Neural crest cell (in vitro differentiated cells): ENCODE data around the gene CEP128. TPM values are rescaled to one million over a fixed set of nuclear protein-coding genes. Genes with fewer than 3 reads are reported as not detected.

Source experiments
- DNase-seq: peaks from one replicate; pipeline ENCODE4 v3.0.0; 2021; ENCODE audit warnings: low read depth, mixed read lengths, low spot score
- H3K27ac Mint-ChIP-seq: one replicate; pipeline ENCODE4 v1.8.0; 2021; ENCODE audit warnings: mild to moderate bottlenecking, mixed read lengths; ENCODE audit not compliant: unreplicated experiment
- H3K27me3 Mint-ChIP-seq: 2 replicates; pipeline ENCODE4 v1.8.0; 2021; ENCODE audit warnings: low read depth, mild to moderate bottlenecking, mixed read lengths
- H3K36me3 Mint-ChIP-seq: 2 replicates; pipeline ENCODE4 v1.8.0; 2021; ENCODE audit warnings: low read depth, mild to moderate bottlenecking, mixed read lengths
- H3K4me1 Mint-ChIP-seq: 2 replicates; pipeline ENCODE4 v1.8.0; 2021; ENCODE audit warnings: mixed read lengths
- H3K4me3 Mint-ChIP-seq: one replicate; pipeline ENCODE4 v1.8.0; 2021; ENCODE audit warnings: mild to moderate bottlenecking, mixed read lengths
- H3K9me3 Mint-ChIP-seq: 2 replicates; pipeline ENCODE4 v1.8.0; 2021; ENCODE audit warnings: mixed read lengths
- total RNA-seq: library from RNA; stranded (reverse); gene quantifications from 2 replicates; pipeline ENCODE4 v1.2.1, GENCODE V29; 2021
- TF ChIP-seq, protein P1 (sequence below): fragments of 200-600 bp; sonication (generic); conservative IDR thresholded peaks from 2 replicates; pipeline ENCODE4 v1.5.0; 2021; ENCODE audit warnings: antibody characterized with exemption, mild to moderate bottlenecking

Gene CEP128
- total RNA-seq, 1 donor from 2014 or later, result 25.8 TPM

DNA sequence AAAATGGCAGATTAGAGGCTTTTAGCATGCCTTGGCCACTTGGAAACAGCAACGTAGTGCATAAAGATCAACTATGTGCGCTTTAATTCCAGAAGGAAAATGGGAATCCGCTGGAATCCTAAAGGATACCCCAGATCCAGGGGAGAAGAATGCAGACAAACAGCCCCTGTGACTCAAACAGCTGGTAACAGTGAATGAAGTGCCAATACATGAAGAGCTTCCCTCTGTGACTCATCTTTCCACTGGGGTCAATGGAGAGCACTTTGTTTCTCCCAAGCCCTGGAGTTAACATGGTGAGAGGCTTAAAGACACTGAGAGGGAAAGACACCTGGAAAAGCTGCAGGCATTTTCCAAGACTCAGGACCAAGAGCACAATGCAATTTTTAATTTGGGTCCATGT, 263.1 kb downstream of the CEP128 start:
- H3K36me3 Mint-ChIP-seq, result peaks cover 41% of the 10 kb centered on the region
- H3K9me3 Mint-ChIP-seq, result peaks cover 19% of the 10 kb centered on the region

DNA sequence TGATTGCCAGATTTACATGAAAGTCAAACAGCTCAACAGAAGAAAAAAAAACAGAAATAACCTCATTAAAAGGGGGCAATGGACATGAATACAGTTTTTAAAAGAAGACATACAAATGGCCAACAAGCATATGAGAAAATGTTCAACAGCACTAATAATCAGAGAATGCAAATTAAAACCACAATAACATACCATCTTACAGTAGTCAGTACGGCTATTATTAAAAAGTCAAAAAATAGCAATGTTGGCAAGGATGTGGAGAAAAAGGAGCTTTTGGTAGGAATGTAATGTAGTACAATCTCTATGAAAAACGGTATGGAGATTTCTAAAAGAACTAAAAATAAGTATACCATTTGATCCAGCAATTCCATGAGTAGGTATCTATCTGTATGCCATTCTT, 272.1 kb downstream of the CEP128 start:
- no peak for DNase-seq
- Mint-ChIP-seq H3K27me3 (no peaks in the 10 kb centered on the region), H3K9me3 (peaks cover 15% of the 10 kb centered on the region), H3K36me3 (peaks cover 16% of the 10 kb centered on the region), H3K4me3 (no peak overlapping the region), H3K4me1 (peaks cover 5% of the 10 kb centered on the region), H3K27ac (no peak overlapping the region)
- TF ChIP-seq, protein P1, sequence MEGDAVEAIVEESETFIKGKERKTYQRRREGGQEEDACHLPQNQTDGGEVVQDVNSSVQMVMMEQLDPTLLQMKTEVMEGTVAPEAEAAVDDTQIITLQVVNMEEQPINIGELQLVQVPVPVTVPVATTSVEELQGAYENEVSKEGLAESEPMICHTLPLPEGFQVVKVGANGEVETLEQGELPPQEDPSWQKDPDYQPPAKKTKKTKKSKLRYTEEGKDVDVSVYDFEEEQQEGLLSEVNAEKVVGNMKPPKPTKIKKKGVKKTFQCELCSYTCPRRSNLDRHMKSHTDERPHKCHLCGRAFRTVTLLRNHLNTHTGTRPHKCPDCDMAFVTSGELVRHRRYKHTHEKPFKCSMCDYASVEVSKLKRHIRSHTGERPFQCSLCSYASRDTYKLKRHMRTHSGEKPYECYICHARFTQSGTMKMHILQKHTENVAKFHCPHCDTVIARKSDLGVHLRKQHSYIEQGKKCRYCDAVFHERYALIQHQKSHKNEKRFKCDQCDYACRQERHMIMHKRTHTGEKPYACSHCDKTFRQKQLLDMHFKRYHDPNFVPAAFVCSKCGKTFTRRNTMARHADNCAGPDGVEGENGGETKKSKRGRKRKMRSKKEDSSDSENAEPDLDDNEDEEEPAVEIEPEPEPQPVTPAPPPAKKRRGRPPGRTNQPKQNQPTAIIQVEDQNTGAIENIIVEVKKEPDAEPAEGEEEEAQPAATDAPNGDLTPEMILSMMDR, result no peak

More for the DNA sequence above, 263.1 kb downstream of the CEP128 start:
- Mint-ChIP-seq H3K27ac (no peak overlapping the region), H3K4me1 (no peaks in the 10 kb centered on the region), H3K27me3 (no peaks in the 10 kb centered on the region), H3K4me3 (no peak overlapping the region)
- TF ChIP-seq, protein P1, result no peak
- no peak for DNase-seq

GRCh38 chr14:80664576-80664975, 277.0 kb downstream of the CEP128 start:
- Mint-ChIP-seq H3K27ac (no peak overlapping the region), H3K4me1 (peaks cover 5% of the 10 kb centered on the region), H3K36me3 (peaks cover 11% of the 10 kb centered on the region), H3K4me3 (no peak overlapping the region), H3K9me3 (peaks cover 9% of the 10 kb centered on the region), H3K27me3 (no peaks in the 10 kb centered on the region)
- TF ChIP-seq, protein P1, result no peak
- no peak for DNase-seq

DNA sequence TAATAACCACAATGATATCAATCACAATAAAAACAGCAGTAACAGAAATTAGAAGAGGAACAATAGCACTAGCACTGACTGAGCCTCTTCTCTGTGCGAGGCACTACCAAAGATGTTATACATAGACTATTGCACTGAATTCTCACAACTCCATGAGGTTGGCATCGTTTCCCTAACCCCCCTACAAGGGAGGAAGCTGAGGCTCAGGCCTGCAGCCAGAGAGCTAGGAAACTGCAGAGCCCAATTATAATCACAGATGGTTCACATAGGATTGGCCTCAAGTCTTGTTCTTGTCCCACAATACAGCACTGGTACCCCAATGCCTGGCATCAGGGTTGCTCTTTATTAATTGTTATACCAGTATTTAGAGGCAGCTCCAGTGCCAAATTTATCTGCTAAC, 278.0 kb downstream of the CEP128 start:
- Mint-ChIP-seq H3K4me1 (peaks cover 13% of the 10 kb centered on the region), H3K27ac (no peak overlapping the region), H3K4me3 (no peak overlapping the region), H3K27me3 (no peaks in the 10 kb centered on the region), H3K36me3 (peaks cover 6% of the 10 kb centered on the region), H3K9me3 (peaks cover 5% of the 10 kb centered on the region)
- TF ChIP-seq, protein P1, result no peak
- DNase-seq, result no peak

GRCh38 chr14:80659783-80660182, 281.8 kb downstream of the CEP128 start:
- Mint-ChIP-seq H3K9me3 (no peaks in the 10 kb centered on the region), H3K27me3 (no peaks in the 10 kb centered on the region), H3K36me3 (no peaks in the 10 kb centered on the region), H3K4me1 (peaks cover 20% of the 10 kb centered on the region), H3K4me3 (no peak overlapping the region), H3K27ac (no peak overlapping the region)
- TF ChIP-seq, protein P1, result no peak
- no peak for DNase-seq

DNA sequence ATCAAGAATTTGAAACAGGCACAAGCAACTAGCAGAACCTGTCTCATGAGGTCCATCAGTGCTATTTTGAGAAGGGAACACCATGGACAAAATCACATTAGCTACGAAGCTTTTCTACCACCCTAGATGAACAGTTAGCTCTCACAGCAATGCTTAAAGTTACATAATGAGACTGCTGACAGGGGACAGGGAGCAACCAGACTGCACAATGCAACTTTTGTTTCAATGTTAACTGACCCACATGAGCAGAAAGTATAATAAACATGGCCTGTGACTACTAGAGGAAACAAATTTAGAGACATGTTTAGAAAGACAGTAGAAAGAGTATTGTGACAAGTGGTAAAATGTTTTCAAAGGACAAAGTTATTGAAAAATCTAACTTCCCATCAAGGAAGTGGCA, 282.8 kb downstream of the CEP128 start:
- DNase-seq, result no peak
- H3K4me1 Mint-ChIP-seq, result peaks cover 20% of the 10 kb centered on the region
- no peak overlapping the region for H3K4me3 Mint-ChIP-seq
- H3K27ac Mint-ChIP-seq, result no peak overlapping the region
- TF ChIP-seq, protein P1, result no peak
- H3K27me3 Mint-ChIP-seq, result no peaks in the 10 kb centered on the region
- no peaks in the 10 kb centered on the region for H3K9me3 Mint-ChIP-seq
- H3K36me3 Mint-ChIP-seq, result no peaks in the 10 kb centered on the region
